T-cell (primary cell): Measurements from ENCODE around the gene ZFAND5. TPM values are rescaled to one million over a fixed set of nuclear protein-coding genes. Genes with fewer than 3 reads are reported as not detected.
A peak's percentile ranks its signal among the peaks of the same experiment; 100 is the strongest.

Source experiments
- ATAC-seq, 4 experiments: fragments of 200-7000 bp in 3 of 4; fragments of 150-1000 bp in 1 of 4; cut with Tn5 transposase; replicated peaks in 1 of 4; 1 replicate in 3 of 4; 2 replicates in 1 of 4; pipeline ENCODE4 v1.10.0; 2021; ENCODE audit warnings: moderate library complexity in 3 of 4, mild to moderate bottlenecking in 2 of 4, moderate number of reproducible peaks in 1 of 4
- CTCF ChIA-PET, 2 donors: fragments of 300-600 bp; sonication (Branson Sonifier 250); formaldehyde crosslinking; loops; one replicate each; lab custom pipeline; 2022; ENCODE audit warnings: antibody characterized with exemption in 2 of 2; lab: Charles Lee
- POLR2A ChIA-PET, 2 donors: fragments of 300-600 bp; sonication (Branson Sonifier 250); formaldehyde crosslinking; loops; one replicate each; lab custom pipeline; 2022; ENCODE audit warnings: antibody characterized with exemption in 2 of 2; lab: Charles Lee
- DNase-seq, 35 experiments: peaks; one replicate each; pipeline versions ENCODE4 v3.0.0 to v3.0.0-alpha.2; 2013 to 2023
- H3K27ac ChIP-seq: one replicate; pipeline ENCODE4 v1.5.1; 2013; ENCODE audit warnings: low read length
- H3K27me3 ChIP-seq, 2 experiments: replicated peaks in 1 of 2; 1 replicate in 1 of 2; 2 replicates in 1 of 2; pipeline versions ENCODE4 v1.6.1 to v1.7.0; 2013; ENCODE audit warnings: low read length in 1 of 2, mixed read lengths in 1 of 2; ENCODE audit not compliant: control insufficient read depth in 2 of 2, insufficient read depth in 2 of 2; ENCODE audit errors: extremely low read depth in 1 of 2
- H3K36me3 ChIP-seq, 2 donors: 1 replicate in 1 of 2; 2 replicates in 1 of 2; pipeline versions ENCODE4 v1.6.1 to v1.7.0; 2013; ENCODE audit warnings: low read length in 1 of 2; ENCODE audit not compliant: control insufficient read depth in 2 of 2, insufficient read depth in 1 of 2; ENCODE audit errors: extremely low read depth in 1 of 2
- H3K4me1 ChIP-seq, 2 experiments: 1 replicate in 1 of 2; 2 replicates in 1 of 2; pipeline versions ENCODE4 v1.6.1 to v1.7.0; 2013; ENCODE audit warnings: low read length in 2 of 2, mixed read lengths in 1 of 2; ENCODE audit not compliant: insufficient read depth in 2 of 2, control insufficient read depth in 1 of 2; ENCODE audit errors: extremely low read depth in 1 of 2
- H3K4me3 ChIP-seq, 2 donors: 1 replicate in 1 of 2; 2 replicates in 1 of 2; pipeline versions ENCODE4 v1.5.1 to v1.7.0; 2013; ENCODE audit warnings: mild to moderate bottlenecking in 2 of 2, low read length in 1 of 2, moderate library complexity in 1 of 2; ENCODE audit not compliant: control insufficient read depth in 1 of 2; ENCODE audit errors: extremely low read depth in 1 of 2
- H3K9me3 ChIP-seq: 2 replicates; pipeline ENCODE4 v1.7.0; 2013
- H3K27ac Mint-ChIP-seq, 2 donors: one replicate each; pipeline ENCODE4 v1.8.0; 2020 to 2021; ENCODE audit warnings: mild to moderate bottlenecking in 2 of 2, mixed read lengths in 2 of 2
- H3K27me3 Mint-ChIP-seq, 2 donors: one replicate each; pipeline ENCODE4 v1.8.0; 2021 to 2022; ENCODE audit warnings: mixed read lengths in 2 of 2
- H3K36me3 Mint-ChIP-seq: one replicate; pipeline ENCODE4 v1.8.0; 2021; ENCODE audit warnings: mixed read lengths
- H3K4me1 Mint-ChIP-seq, 3 donors: one replicate each; pipeline ENCODE4 v1.8.0; 2020 to 2022; ENCODE audit warnings: mixed read lengths in 3 of 3, mild to moderate bottlenecking in 1 of 3
- H3K4me3 Mint-ChIP-seq, 3 donors: one replicate each; pipeline ENCODE4 v1.8.0; 2020 to 2022; ENCODE audit warnings: mild to moderate bottlenecking in 3 of 3, mixed read lengths in 3 of 3, moderate library complexity in 3 of 3
- H3K9me3 Mint-ChIP-seq, 3 donors: one replicate each; pipeline ENCODE4 v1.8.0; 2020 to 2022; ENCODE audit warnings: mixed read lengths in 3 of 3
- WGBS: methylation state at CpG from one replicate; pipeline ENCODE4 v1.1.5; 2013; ENCODE audit warnings: missing lambda C conversion rate; ENCODE audit not compliant: insufficient coverage; 5-methylcytosine and 5-hydroxymethylcytosine counted together
- total RNA-seq, 35 experiments: library from RNA in 6 of 35; stranded (reverse) in 6 of 35; fragments of 120-200 nt in 1 of 35; gene quantifications; one replicate each; pipeline versions ENCODE4 v1.2.1 to v1.2.4 and lab custom pipeline; 2013 to 2026

ZFAND5 gene
- total RNA-seq, 5 donors from 2014 or later (not counting 1 experiment from before 2014, with no cell fraction given), result 112 to 275 (median 118) TPM

DNA sequence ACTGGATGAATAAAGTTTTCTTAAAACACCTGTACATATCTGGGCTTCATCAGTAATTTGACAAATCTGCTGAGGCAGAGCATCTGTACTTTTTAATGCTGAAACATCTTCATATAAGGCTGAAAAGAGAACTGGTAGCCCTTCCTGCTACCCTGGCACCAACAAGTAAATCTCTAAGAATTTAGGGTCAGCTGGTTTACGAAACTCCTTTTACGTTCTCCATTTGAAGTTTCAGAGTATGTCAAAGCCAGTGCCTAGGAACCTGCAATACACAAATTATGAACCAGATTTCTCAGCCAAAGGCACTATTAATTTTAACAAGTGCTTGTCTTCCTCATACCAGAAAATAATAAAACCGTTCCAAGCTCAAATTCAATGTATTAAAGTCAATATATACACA, 3.8 kb downstream of the ZFAND5 start:
- H3K4me1 ChIP-seq, result peaks cover 16 to 34% of the 10 kb centered on the region in 2 experiments
- H3K36me3 ChIP-seq, result peaks cover 0 to 38% of the 10 kb centered on the region in 2 donors
- peak in 1 of 35 experiments; percentile 4 for DNase-seq
- Mint-ChIP-seq H3K27ac (peak overlapping the region in 1 of 2 donors; percentile 45), H3K4me3 (peak overlapping the region; percentile 12 to 28 (median 25)), H3K9me3 (no peaks in the 10 kb centered on the region), H3K27me3 (no peaks in the 10 kb centered on the region), H3K36me3 (peaks cover 28% of the 10 kb centered on the region), H3K4me1 (peaks cover 77 to 81% (median 77%) of the 10 kb centered on the region in 3 donors)
- ChIA-PET CTCF (interaction anchor here in 1 of 2 donors (0.6 kb wide), 1 partner anchor 26 kb away, joined by 3 read pairs; no protein-coding TSS in a partner anchor), POLR2A (no interaction called here)
- H3K9me3 ChIP-seq, result no peaks in the 10 kb centered on the region
- 59% methylated on average over 2 of the region's 3 CpGs for WGBS
- ATAC-seq, result no peak
- no peak overlapping the region for H3K27ac ChIP-seq
- no peaks in the 10 kb centered on the region for H3K27me3 ChIP-seq
- H3K4me3 ChIP-seq, result no peak overlapping the region

DNA sequence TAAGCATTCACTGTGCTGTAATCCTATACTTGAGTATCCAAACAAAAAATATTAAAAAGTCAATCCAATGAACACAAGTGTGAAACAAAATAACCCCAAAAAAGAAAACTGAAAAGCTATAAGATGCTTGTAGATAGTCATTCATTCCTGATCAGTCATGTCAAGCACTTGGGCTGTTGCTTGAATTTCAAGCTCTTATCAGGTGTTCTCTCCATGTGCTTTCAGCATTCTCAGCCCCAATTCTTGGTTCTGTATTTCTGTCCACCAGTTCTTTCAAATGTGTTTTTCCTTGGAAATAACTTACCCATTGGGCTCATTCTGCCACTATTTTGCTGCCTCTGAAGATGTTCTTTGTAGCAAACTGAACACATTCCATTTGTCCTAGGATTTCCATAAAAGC, 4.7 kb downstream of the ZFAND5 start:
- Mint-ChIP-seq H3K27me3 (no peaks in the 10 kb centered on the region), H3K9me3 (no peaks in the 10 kb centered on the region), H3K4me3 (no peak overlapping the region), H3K36me3 (peaks cover 37% of the 10 kb centered on the region), H3K27ac (no peak overlapping the region), H3K4me1 (peaks cover 80 to 82% (median 80%) of the 10 kb centered on the region in 3 donors)
- Histone ChIP-seq H3K9me3 (no peaks in the 10 kb centered on the region), H3K27ac (no peak overlapping the region), H3K36me3 (peaks cover 0 to 46% of the 10 kb centered on the region in 2 donors), H3K4me3 (no peak overlapping the region), H3K27me3 (no peaks in the 10 kb centered on the region), H3K4me1 (peaks cover 9 to 31% of the 10 kb centered on the region in 2 experiments)
- no peak for DNase-seq
- no peak for ATAC-seq
- CTCF ChIA-PET, result no interaction called here
- POLR2A ChIA-PET, result no interaction called here

DNA sequence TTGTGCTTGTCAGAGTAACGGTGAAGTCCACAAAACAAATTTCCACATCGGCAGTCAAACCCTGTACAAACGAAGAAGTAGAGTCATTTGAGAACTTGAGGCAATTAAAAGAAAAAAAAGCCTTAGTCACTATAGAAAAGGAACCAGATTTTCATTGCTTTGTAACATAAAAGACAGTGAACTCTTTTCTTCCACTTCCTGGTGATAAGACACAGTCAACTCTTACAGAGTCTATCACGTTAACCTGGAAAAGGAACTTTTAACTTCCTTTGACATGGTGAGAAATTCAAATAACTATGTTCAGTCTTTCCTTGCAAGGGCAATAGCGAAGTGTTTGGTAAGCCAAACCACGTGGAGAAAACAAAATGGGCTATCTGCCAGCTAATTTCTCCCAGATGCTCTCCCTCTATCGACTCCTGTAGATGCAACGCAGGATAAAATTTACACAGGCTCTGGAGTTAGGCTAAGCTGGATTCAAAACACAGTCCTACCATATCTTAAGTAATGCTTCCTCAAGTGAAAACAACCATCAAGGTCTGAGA, 8.9 kb downstream of the ZFAND5 start:
- ChIA-PET POLR2A (interaction anchor here (0.7 to 1.8 kb wide), 3 partner anchors 9 to 45 kb away, joined by 3 to 8 read pairs (median 7); partner anchors contain the start of gene ZFAND5 (in 1 of the 2)), CTCF (interaction anchor here in 1 of 2 donors (0.7 kb wide), 1 partner anchor 62 kb away, joined by 4 read pairs; no protein-coding TSS in a partner anchor)
- no peaks in the 10 kb centered on the region for H3K9me3 ChIP-seq
- Mint-ChIP-seq H3K4me1 (peaks cover 55 to 62% (median 59%) of the 10 kb centered on the region in 3 donors), H3K36me3 (peaks cover 57% of the 10 kb centered on the region), H3K9me3 (no peaks in the 10 kb centered on the region), H3K27me3 (no peaks in the 10 kb centered on the region), H3K27ac (peak overlapping the region; percentile 62), H3K4me3 (no peak overlapping the region)
- DNase-seq (peak in 1 of 35 experiments; percentile 4), ATAC-seq (no peak)
- WGBS, result 75% methylated on average over 2 of the region's 8 CpGs
- no peak overlapping the region for H3K4me3 ChIP-seq
- H3K27ac ChIP-seq, result no peak overlapping the region
- peaks cover 0 to 10% of the 10 kb centered on the region in 2 experiments for H3K4me1 ChIP-seq
- H3K27me3 ChIP-seq, result no peaks in the 10 kb centered on the region
- peaks cover 0 to 64% of the 10 kb centered on the region in 2 donors for H3K36me3 ChIP-seq

DNA sequence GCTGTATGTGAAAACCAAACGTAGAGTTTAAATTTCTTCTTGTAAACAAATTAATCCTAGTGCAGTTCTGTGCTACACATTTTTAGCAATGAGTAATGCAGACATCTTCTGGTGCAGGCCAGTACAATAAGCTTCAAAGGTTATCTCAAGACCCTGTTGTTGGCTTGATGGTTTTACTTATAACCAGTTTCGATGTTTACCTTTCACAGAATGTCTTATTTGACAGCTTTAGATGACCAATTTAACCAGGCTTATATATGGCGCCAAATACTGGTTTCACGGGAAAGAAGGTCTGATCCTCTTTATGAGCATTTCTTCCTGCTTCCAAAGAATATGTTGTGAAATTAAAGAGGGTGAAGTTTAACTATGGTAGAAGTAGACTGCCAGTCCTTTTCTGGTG, 9.9 kb downstream of the ZFAND5 start:
- H3K27me3 ChIP-seq, result no peaks in the 10 kb centered on the region
- DNase-seq (no peak), ATAC-seq (no peak)
- WGBS, result no CpG with 5 or more reads among the region's 4 CpGs
- H3K9me3 ChIP-seq, result no peaks in the 10 kb centered on the region
- no peaks in the 10 kb centered on the region for H3K27me3 Mint-ChIP-seq
- peaks cover 0 to 7% of the 10 kb centered on the region in 2 experiments for H3K4me1 ChIP-seq
- POLR2A ChIA-PET, result interaction anchor here in 1 of 2 donors (1.0 kb wide), 1 partner anchor 444 kb away, joined by 3 read pairs; the partner anchor contains the start of gene C9orf85
- H3K9me3 Mint-ChIP-seq, result no peaks in the 10 kb centered on the region
- H3K4me1 Mint-ChIP-seq, result peaks cover 46 to 55% (median 49%) of the 10 kb centered on the region in 3 donors
- peaks cover 0 to 60% of the 10 kb centered on the region in 2 donors for H3K36me3 ChIP-seq
- H3K27ac ChIP-seq, result no peak overlapping the region
- H3K4me3 Mint-ChIP-seq, result no peak overlapping the region
- H3K4me3 ChIP-seq, result no peak overlapping the region
- H3K27ac Mint-ChIP-seq, result peak overlapping the region in 1 of 2 donors; percentile 14
- H3K36me3 Mint-ChIP-seq, result peaks cover 57% of the 10 kb centered on the region
- CTCF ChIA-PET, result no interaction called here

DNA sequence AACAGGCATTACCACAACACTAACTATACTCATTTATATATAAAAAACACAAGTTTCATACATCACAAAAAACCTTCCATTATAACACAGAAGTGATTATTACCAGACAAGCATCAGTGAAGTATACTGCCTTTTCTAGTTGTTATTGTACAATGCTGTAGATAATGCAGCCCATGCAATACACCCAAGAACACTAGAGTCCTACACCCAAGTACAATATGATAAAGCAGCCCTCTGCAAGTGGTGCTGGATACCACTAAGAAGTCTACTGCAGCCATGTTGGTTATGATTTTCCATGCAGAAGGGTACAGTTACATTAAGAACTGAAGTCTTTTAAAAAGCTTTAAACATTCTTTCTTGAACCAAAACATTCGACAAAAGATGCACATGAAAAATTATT, 10.3 kb downstream of the ZFAND5 start:
- Mint-ChIP-seq H3K4me3 (no peak overlapping the region), H3K4me1 (peaks cover 43 to 50% (median 44%) of the 10 kb centered on the region in 3 donors), H3K36me3 (peaks cover 57% of the 10 kb centered on the region), H3K9me3 (no peaks in the 10 kb centered on the region), H3K27ac (no peak overlapping the region), H3K27me3 (no peaks in the 10 kb centered on the region)
- ATAC-seq (no peak), DNase-seq (peak in 1 of 35 experiments; percentile 8)
- Histone ChIP-seq H3K4me1 (peaks cover 0 to 7% of the 10 kb centered on the region in 2 experiments), H3K9me3 (no peaks in the 10 kb centered on the region), H3K27me3 (no peaks in the 10 kb centered on the region), H3K27ac (no peak overlapping the region), H3K4me3 (no peak overlapping the region), H3K36me3 (peaks cover 0 to 56% of the 10 kb centered on the region in 2 donors)
- WGBS, result no CpG with 5 or more reads among the region's 1 CpG
- ChIA-PET CTCF (no interaction called here), POLR2A (interaction anchor here in 1 of 2 donors (1.0 kb wide), 1 partner anchor 443 kb away, joined by 3 read pairs; the partner anchor contains the start of gene C9orf85)

DNA sequence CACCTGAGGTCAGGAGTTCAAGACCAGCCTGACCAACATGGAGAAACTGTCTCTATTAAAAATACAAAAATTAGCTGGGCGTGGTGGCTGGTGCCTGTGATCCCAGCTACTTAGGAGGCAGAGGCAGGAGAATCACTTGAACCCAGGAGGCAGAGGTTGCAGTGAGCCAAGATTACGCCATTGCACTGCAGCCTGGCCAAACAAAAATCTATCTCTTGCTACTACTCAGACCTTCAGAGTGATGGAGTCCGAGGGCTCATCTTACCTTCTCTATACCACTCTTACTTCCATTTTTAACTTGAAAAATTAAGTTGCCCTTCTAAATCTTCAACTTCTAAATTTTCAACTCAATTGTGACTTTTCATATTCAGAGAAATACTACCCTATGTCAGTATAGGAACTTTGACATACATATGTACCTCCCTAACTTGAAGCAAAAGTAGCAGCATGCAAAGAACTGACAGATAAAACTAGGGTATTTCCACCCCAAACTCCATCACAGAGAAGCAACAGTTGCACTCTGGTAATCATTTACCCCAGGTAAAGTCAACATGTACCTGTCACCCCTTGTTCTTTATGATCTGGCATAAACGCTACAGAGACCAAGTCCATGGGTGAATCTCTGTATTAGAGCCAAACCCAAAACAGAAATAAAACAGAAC, 11.4 kb downstream of the ZFAND5 start:
- H3K27me3 Mint-ChIP-seq, result no peaks in the 10 kb centered on the region
- H3K4me1 ChIP-seq, result peaks cover 0 to 6% of the 10 kb centered on the region in 2 experiments
- POLR2A ChIA-PET, result interaction anchor here in 1 of 2 donors (0.6 kb wide), 2 partner anchors 9 to 73 kb away, joined by 3 to 6 read pairs; no protein-coding TSS in a partner anchor
- H3K27ac Mint-ChIP-seq, result no peak overlapping the region
- no peak overlapping the region for H3K27ac ChIP-seq
- peaks cover 0 to 47% of the 10 kb centered on the region in 2 donors for H3K36me3 ChIP-seq
- H3K4me3 ChIP-seq, result no peak overlapping the region
- WGBS, result 100% methylated on average over 3 of the region's 4 CpGs
- ATAC-seq (no peak), DNase-seq (no peak)
- CTCF ChIA-PET, result no interaction called here
- no peaks in the 10 kb centered on the region for H3K9me3 ChIP-seq
- peaks cover 50% of the 10 kb centered on the region for H3K36me3 Mint-ChIP-seq
- H3K4me1 Mint-ChIP-seq, result peaks cover 33 to 39% (median 34%) of the 10 kb centered on the region in 3 donors
- no peaks in the 10 kb centered on the region for H3K27me3 ChIP-seq
- H3K4me3 Mint-ChIP-seq, result no peak overlapping the region
- H3K9me3 Mint-ChIP-seq, result no peaks in the 10 kb centered on the region
